HG03064 (cell line): ENCODE measurements around the gene RNF181.
"Not testable (repeated sequence)": the region's sequence is repeated elsewhere in the genome, so short reads cannot be mapped to it uniquely, and the experiment has no call there.

ENCODE experiments used
- ATAC-seq: cut with Tn5 transposase; IDR thresholded peaks from one replicate; pipeline ENCODE4 v1.9.1; 2021; ENCODE audit warnings: low read depth; ENCODE audit not compliant: unreplicated experiment

The RNF181 gene

DNA sequence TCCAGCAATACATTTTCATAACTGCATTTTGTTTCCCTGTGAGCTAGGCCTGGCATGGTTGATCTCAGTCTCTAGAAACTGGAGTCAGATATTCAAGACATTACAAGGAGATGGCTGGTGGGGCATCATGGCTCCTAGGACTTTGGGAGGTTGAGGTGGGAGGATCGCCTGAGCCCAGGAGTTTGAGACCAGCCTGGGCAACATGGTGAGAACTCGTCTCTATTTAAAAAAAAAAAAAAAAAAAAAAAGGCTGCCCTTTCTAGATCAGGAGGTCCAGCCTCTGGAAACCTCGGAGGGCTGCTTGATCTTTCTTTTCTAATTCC is 18.5 kb upstream of the RNF181 start:
- no peak for ATAC-seq

DNA sequence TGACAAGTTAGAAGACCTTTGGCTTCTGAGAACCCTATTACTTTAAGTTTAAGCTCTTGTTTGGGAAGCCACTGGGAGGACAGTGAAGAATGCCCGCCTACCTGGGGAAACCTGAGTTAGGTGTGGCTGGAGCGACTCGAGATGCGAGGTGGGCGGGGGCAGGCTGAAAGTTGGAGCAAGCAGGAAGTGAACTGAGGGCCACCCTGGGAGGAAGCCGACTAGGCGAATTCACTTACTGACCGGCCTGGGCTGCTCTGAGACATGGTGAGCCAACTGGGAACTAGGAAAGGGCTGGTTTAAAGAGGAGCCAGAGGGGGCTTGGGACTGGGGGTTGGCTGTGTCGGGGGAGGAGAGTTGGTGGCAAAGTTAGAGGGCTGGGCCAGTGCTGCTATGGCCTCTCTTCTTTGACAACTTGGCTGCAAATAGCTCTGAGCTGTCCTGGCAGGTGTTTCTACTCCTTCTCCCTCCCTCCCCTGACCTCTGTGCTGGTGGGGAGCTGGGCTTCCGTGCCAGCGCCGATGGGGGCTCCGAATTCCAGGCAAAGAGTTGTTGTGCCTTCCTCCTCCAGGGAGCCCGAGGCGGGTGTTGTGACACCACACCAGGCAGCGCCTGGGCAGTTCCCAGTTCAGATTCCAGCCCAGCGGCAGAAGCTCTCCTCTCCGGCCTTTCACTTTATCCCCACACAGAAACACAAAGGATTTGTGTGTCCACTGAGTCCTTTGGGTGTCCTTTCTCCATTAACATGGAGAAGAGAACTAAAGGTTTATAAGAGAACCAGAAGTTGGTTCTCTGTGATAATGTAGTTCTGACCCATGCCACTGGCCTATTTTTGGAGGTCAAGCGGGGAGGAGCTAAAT is 17.9 kb upstream of the RNF181 start, which contains the start of gene VAMP8:
Gene VAMP8 (plus strand): TSS at position 201 of the 857 bp plus-strand sequence. CDS start 61 bp downstream, at position 262.
- ATAC-seq = peak; percentile 54

DNA sequence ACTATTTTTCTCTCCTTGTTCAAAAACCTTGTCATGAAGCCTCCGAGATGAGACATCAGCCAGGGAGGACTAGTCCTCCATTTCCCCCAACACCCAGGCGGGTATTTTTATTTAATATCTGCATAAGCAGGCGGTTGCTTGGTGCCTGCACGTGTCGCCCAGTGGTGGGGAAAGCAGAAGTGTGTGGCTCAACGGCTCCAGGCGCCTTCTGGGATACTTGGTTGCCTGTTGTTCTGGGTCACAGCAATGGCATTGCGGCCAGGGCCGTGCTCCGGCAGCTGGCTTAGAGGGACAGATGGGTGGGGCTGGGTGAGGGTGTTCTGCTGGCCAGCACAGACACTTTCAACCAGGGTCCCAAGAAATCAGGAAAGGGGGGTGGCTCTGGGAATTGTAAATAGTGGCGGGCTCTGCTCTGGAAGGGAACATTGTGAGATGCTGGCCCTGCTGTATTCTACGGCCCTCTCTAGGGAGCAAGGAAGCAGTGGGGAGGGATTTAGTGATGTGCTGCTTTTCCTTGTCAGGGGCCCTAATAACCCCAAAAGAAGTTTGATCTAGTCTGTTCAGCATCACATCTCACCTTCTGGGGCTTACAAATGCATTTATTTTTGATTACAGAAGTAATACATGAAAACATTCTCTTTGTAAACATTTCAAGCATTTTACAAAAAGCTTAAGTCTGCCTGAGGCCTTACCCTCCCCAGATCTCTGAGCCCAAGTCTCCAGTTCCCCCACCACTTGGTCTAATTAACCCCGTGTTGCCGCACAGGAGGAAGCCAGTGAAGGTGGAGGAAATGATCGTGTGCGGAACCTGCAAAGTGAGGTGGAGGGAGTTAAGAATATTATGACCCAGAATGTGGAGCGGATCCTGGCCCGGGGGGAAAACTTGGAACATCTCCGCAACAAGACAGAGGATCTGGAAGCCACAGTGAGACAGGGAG is 17.0 kb upstream of the RNF181 start:
- ATAC-seq = peak; percentile 23

DNA sequence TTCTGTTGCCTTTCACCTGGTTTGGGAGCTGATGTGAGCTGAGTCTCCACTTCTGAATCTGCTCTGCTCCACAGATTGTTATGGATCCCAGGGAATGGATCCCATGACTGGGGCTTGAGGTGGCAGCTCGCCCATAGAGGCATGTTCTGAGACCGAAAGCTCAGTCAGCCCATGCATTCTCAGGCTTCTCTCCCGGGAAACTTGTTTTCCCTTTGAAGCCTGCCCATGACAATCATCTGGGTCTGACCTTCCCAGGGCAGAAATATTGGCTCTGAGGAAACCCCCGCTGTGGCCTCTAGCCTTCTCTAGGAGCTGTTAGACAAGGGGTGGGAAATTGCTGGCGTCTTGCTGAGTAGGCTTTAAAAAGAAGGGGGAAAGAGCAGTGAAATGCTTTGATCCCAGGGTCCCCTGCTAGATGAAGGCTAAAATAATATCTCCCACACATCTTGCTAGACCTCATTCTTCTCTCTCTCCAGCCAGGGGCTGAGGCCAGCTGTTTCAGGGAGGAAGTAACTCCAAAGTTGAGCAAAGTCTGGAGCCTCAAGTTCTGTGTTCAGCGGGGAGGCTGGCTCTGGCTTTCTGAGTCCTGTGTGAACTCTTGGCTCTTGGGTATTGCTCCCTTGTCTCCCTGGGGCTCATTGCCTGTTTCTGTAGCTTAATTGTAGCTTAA is 16.1 kb upstream of the RNF181 start:
- ATAC-seq = no peak

DNA sequence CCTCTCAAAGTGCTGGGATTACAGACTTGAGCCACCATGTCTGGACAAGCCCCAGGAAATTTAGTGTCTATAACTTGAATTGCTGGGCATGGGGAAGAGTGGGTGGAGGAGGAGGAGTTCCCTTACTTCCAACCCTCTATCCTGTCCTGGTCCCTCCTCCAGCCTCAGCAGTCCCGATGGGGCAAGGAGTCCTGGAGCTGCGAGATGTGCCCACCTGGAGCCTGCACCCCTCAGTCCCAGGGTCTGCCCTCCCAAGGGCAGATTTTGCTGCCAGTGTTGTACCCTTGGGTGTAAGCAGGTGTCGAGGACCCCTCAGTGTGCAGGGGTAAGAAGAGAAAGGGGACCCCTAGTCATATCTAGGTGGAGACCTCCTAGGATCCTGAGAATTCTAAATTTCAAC is 15.3 kb upstream of the RNF181 start:
- no peak for ATAC-seq

DNA sequence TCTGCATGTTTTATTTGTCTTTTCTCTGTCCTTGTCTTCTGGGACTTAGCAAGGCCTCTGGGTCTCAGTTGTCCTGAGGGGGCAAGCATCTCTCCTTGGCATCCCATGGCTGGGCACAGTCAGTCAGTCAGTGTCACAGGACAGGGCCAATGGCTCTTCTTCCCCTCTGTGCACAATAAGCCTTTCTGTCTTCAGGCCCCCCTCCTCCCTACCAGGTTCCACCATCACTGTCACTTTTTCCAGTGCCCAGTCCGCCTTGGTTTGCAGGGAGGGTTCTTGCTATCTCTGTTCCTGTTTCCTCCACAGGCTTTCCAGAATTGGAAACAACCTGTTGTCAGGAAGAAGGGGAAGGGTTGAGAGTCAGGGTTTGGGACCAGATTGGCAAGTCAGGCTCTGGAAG is 13.1 kb upstream of the RNF181 start:
- ATAC-seq = no peak

DNA sequence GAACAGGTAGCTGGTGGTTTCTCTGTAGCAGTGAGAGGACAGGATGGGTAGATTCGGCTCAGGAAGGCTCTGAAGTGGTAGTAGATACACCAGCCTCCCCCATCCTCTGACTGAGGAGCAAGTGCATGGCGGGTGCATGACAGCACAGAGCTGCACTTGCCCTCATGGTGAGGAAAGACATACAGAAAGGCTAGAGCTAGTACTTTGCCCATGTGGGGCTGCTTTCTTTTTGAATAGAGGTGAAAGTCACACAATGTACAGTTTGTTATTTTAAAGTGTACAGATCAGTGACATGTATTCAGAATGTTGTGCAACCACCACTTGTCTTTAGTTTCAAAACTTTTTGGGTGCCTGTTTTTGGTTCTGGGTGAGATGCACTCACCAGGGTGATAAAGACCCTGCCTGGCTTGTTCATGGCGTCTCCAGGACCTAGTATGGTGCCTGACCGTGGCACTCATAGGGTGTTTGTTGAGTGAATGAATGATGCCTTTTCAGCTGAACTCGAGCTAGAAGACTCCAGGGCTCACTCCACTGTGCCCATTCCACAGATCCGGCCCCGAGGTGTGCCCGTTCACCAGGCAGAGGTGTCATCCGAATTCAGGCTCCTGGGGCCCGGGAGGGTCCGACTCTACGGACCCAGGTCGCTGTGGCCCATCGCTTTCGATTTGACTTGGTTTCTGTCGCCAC is 11.7 kb upstream of the RNF181 start:
- ATAC-seq = no peak

DNA sequence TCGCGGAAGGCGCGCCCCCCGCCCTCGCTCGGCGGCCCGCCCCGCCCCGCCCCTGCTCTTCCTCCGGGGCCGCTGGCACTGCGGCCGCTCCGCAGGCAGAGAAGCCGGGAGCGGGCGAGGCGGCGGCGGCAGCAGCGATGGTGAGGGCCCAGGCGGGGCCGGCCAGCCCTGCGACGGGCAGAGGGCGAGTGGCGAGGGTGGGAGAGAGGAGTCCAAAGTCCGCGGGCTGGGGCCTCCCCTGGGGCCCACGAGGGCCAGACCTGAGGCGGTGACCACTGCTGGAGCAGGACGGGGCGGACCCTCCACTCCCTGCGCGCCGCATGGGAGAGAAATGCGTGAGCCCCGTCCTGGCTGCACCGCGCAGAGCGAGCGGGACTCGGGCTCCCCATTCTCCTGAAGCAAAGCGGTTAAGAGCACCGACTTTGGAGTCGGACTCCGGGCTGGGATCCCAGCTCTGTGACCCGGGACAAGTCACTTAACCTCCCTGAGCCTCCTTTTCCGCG is 11.1 kb upstream of the RNF181 start, which contains the start of gene VAMP5:
Gene VAMP5 (plus strand): TSS at position 78 of the 503 bp plus-strand sequence. CDS start 60 bp downstream, at position 138.
- no peak for ATAC-seq

DNA sequence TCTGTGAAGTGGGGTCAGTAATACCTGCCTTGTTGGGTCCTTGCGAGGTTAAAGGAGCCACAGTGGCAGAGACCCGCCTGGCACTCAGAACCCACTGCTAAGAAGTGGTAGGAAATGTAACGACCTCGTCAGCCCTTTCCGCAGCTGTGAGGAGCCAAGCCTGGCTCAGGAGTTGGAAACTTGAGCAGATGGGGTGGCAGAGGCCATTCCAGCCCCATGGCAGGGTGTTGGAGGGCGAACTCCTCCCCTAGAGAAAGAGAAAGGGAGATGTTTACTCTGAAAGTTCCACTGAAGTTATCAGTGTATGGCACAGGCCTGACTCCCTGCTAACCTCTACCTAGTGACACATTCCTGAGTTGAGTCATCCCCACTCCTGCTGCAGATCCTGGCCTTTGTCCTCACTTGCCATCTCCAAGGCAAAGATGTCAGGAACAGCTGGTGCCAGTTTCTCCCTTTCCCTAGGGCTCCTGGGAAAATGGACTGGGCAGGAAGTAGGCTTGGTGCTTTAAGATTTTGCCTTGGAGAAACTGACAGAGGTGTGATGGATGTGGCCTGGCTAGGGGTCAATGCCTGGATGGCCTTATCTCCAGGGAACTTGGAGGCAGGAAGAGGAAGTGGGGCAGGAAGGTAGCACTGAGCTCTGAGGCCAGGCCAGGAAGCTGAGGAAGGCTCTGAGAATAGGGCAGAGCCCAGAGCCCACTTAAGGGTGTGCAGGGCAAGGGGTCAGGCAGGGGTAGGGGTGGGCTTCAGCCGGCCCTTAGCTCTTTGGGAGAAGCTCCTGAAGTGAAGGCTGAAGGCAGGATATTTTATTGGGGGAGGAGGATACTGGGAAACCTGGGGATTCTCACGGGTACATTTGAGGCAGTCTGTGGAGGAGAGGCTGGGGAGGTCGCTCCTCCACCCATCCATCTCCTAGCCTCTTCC is 10.4 kb upstream of the RNF181 start:
- no peak for ATAC-seq

DNA sequence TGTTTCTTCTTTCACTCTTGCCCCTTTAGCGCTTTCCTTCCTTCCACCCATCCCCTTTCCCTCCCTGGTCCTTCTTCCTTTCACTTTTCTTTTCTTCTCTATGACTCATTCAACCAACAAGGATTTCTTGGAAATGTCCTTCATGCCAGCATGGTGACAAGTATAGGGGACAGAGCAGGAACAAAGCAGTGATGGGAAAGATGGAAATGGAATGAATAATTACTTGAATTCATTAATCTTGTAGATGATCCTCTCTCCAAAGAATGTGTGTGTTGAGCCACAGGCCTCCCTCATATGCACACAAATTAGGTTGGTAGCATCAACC is 9.8 kb upstream of the RNF181 start:
- no peak for ATAC-seq

DNA sequence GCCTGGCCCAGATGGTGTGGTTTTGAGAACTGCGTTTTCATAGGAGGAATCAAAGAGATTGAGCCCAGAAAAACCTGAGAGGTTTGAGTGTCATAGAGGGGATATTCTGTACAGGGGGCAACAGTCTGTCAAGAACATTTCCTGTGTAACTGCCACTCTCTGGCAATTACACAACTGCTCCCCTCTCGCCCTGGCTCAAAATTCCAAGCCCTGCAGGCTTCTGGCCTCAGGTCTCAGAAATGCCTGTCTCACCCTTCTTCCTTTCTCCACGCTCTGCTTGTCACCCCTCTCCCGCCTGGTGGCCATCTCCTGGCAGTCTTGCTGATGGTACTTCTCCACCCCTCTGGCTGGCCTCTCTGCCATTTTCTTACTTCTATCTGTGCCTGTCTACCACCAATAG is 7.3 kb upstream of the RNF181 start:
- ATAC-seq = no peak

DNA sequence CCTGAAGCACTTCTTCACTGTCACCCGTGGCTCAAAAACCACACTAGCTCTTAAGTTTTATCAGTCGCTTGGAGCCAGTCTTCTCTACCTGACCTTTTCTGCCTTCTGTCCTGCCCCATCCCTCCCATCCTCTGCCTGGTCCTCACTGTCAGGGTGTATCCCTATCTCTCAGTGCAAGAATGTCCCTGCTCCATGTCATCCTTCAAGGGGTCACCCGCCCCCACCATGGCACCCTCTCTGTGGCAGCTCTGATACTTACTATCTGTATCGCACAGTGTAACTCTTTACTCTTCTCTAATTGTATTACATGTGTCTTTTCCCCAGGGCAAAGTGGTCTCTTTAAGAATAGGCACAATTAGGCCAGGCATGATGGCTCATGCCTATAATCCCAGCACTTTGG is 6.9 kb upstream of the RNF181 start:
- ATAC-seq = no peak

DNA sequence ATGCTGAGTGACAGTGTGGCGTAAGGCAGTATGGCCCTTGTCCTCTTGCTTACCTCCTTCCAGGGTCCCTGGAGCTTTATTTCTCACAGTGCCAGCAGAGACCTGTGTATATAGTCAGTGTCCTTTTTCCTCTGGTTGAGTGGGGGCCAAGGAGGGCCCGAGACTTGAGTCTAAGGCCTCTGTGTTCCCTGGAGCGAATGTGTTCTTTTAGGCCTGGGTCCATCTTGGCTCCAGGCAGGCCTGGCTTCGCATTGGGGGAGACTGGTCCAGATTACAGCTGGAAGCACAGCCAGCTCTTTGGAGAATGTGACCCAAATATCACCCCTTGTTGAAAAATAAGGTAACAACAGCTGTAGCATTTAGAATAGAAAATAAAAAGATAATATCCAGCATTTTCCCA is 6.4 kb upstream of the RNF181 start:
- no peak for ATAC-seq

DNA sequence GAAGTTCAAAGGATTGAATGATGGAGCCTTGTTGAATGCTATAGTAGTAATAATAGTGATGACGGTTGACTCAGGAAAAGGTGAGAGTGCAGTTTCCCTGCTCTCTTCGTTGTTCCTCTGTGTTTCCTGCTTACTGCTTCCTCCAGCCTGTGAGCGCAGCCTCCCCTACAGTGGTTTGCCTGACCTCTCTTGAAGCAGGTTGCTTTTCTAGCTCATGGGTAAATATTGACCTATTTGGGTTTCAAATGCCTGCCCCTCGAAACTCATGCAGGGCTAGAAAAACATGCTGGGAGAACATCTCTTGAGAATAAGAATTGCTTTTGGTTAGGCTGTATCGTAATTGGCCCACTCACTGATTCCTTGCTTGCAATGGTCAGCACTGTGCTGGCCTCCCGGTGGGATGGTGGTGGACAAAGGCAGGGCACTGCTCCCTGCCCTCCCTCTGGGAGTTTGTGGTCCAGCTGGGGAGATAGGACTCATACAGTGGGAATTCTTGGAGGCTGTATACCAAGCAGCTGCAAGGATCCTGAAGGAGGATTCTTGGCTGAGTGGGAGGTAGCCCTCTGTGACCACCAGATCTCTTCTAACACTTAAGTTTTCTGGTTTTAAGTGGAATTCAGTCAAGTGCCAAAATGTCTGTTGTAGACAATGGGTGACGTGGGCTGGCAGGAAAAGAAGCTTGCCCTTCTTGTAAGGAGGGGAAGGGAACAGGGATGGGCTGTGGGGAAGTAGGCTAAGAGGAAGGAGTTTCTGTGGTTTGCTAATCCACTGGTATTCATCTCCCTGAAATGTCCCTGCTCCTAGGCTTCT is 5.4 kb upstream of the RNF181 start:
- no peak for ATAC-seq

DNA sequence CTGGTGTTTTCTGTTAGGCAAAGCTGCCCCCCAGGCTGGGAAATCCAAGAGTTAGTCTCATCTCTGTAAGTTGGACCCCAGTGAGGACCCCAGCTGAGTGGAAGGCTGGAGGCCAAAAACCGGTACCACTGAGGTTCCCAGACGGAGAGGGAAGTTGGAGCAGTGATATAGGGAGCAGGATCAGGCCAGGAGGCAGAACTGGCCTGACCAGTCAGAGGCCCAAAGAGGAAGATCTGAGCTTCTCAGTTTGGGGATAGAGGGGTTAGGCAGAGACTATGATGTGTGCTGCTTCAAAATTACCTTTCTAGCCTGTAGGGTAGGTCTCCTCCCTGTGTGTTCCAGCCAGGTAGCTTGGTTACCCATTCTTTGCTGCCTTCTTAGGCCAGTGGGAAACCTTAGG is 4.6 kb upstream of the RNF181 start:
- no peak for ATAC-seq

DNA sequence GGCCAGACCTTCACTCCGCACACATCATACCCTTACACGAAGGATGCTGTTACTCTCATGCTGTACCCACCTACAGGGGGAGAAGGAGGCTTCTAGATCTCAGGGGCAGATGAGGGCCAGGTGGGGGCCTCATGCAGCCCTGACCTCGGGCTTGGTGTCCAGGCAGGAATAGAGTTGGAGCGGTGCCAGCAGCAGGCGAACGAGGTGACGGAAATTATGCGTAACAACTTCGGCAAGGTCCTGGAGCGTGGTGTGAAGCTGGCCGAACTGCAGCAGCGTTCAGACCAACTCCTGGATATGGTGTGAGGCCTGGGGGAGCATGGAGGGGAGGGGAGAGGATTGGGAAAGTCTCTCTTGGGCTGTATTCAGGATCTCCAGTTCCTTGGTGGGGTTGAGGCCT is 4.0 kb upstream of the RNF181 start:
- no peak for ATAC-seq

DNA sequence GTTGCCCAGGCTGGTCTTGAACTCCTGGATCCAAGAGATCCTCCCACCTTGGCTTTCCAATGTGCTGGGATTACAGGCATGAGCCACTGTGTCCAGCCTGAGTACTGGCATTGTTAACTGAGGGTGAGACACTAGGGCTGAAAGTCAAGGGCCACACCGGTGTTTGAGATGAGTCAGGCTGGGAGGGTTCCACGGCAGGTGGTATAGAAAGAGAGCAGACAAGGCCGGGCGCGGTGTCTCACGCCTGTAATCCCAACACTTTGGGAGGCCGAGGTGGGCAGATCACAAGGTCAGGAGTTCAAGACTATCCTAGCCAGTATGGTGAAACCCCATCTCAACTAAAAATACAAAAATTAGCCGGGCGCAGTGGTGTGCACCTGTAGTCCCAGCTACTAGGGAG is 3.2 kb upstream of the RNF181 start:
- ATAC-seq = not testable (repeated sequence)

DNA sequence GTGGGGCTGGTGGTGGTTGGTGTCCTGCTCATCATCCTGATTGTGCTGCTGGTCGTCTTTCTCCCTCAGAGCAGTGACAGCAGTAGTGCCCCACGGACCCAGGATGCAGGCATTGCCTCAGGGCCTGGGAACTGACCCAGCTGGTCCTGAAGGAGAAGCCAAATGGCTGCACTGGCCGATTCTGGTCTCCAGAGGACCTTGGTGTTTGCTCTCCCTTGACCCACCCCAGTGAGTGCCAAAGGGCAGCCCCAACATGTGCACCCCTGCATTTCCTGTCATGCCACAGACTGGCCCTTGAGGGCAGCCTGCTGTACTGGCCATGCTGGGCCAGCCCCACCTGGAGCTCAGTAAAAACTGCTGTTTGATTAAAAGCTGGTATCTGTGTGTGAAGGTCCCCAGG is 2.5 kb upstream of the RNF181 start:
- ATAC-seq = no peak
